ENCODE measurements around the gene RPL13.

DNA sequence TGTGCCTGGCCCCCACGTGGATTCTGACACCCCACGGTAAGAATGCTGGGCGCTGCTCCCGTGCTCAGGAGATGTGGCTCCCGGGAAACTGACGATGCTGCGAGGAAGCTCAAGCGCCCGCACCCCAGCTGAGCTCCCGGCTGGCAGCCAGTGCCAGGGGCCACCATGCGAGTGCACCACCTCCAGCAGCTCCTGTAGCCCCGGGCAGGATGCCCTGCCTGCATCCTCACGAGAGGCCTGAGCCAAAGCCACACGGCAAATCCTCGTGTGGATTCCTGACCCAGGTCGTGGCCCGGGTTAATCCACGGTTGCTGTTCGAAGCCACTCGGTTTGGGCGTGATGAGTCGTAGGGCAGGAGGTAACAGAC lies 41.4 kb downstream of the RPL13 start:
- TF ChIP-seq, protein P1, sequence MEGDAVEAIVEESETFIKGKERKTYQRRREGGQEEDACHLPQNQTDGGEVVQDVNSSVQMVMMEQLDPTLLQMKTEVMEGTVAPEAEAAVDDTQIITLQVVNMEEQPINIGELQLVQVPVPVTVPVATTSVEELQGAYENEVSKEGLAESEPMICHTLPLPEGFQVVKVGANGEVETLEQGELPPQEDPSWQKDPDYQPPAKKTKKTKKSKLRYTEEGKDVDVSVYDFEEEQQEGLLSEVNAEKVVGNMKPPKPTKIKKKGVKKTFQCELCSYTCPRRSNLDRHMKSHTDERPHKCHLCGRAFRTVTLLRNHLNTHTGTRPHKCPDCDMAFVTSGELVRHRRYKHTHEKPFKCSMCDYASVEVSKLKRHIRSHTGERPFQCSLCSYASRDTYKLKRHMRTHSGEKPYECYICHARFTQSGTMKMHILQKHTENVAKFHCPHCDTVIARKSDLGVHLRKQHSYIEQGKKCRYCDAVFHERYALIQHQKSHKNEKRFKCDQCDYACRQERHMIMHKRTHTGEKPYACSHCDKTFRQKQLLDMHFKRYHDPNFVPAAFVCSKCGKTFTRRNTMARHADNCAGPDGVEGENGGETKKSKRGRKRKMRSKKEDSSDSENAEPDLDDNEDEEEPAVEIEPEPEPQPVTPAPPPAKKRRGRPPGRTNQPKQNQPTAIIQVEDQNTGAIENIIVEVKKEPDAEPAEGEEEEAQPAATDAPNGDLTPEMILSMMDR (IDR thresholded peaks at IDR 0.05), result no peak
- TF ChIP-seq POLR2A (IDR thresholded peaks at IDR 0.05), result no peak

Data from upper lobe of left lung (tissue), 4 donors.